RWPE2 (cell line): Measurements from ENCODE around the gene TBC1D5.

ENCODE experiments used
- ATAC-seq: fragments of 200-7000 bp; cut with Tn5 transposase; 3 replicates; pipeline ENCODE4 v1.9.1; 2021; ENCODE audit warnings: low read depth
- DNase-seq: peaks from one replicate; pipeline ENCODE4 v3.0.0-alpha.2; 2020; ENCODE audit warnings: low spot score
- H3K27ac ChIP-seq: fragments of 450-650 bp; 2 replicates; pipeline ENCODE4 v1.5.1; 2017; ENCODE audit warnings: mild to moderate bottlenecking; ENCODE audit not compliant: poor library complexity, severe bottlenecking
- H3K27me3 ChIP-seq: fragments of 250-450 bp; sonication (Bioruptor Pico); 2 replicates; pipeline ENCODE4 v1.5.1; 2021; ENCODE audit warnings: mild to moderate bottlenecking, moderate library complexity; ENCODE audit not compliant: insufficient read depth, poor library complexity, severe bottlenecking
- H3K36me3 ChIP-seq: fragments of 250-450 bp; sonication (Bioruptor Pico); 2 replicates; pipeline ENCODE4 v1.5.1; 2020; ENCODE audit warnings: low read depth, mild to moderate bottlenecking, moderate library complexity
- H3K4me1 ChIP-seq: fragments of 250-450 bp; sonication (Bioruptor Pico); 2 replicates; pipeline ENCODE4 v1.5.1; 2021; ENCODE audit warnings: mild to moderate bottlenecking, moderate library complexity; ENCODE audit not compliant: insufficient read depth, poor library complexity, severe bottlenecking
- H3K4me3 ChIP-seq: fragments of 250-450 bp; sonication (Bioruptor Pico); 2 replicates; pipeline ENCODE4 v1.5.1; 2021; ENCODE audit warnings: mild to moderate bottlenecking, moderate library complexity; ENCODE audit not compliant: severe bottlenecking
- H3K9me3 ChIP-seq: fragments of 250-450 bp; sonication (Bioruptor Pico); 2 replicates; pipeline ENCODE4 v1.5.1; 2021; ENCODE audit warnings: mild to moderate bottlenecking, moderate library complexity; ENCODE audit not compliant: severe bottlenecking
- CTCF ChIP-seq: fragments of 450-650 bp; IDR thresholded peaks from one replicate; pipeline ENCODE4 v1.5.1; 2017; ENCODE audit warnings: mild to moderate bottlenecking, moderate library complexity; ENCODE audit not compliant: poor library complexity, severe bottlenecking

The TBC1D5 gene

GRCh38 chr3:17367171-17367570, 375.3 kb downstream of the TBC1D5 start:
- ATAC-seq (no peak), DNase-seq (no peak)
- no peaks in the 10 kb centered on the region for H3K9me3 ChIP-seq
- H3K27me3 ChIP-seq = no peaks in the 10 kb centered on the region
- H3K27ac ChIP-seq = no peak overlapping the region
- H3K4me3 ChIP-seq = no peak overlapping the region
- H3K36me3 ChIP-seq = peaks cover 14% of the 10 kb centered on the region
- no peak for TF ChIP-seq CTCF
- H3K4me1 ChIP-seq = no peaks in the 10 kb centered on the region

- Histone ChIP-seq H3K4me3 (no peak overlapping the region), H3K36me3 (no peaks in the 10 kb centered on the region), H3K4me1 (no peaks in the 10 kb centered on the region), H3K27ac (no peak overlapping the region), H3K27me3 (no peaks in the 10 kb centered on the region), H3K9me3 (no peaks in the 10 kb centered on the region)
- no peak for TF ChIP-seq CTCF
- no peak for ATAC-seq
- no peak for DNase-seq
Measured at GRCh38 chr3:17360991-17361390, 381.4 kb downstream of the TBC1D5 start.

- Histone ChIP-seq H3K27ac (no peak overlapping the region), H3K27me3 (no peaks in the 10 kb centered on the region), H3K4me1 (no peaks in the 10 kb centered on the region), H3K36me3 (no peaks in the 10 kb centered on the region), H3K9me3 (no peaks in the 10 kb centered on the region), H3K4me3 (no peak overlapping the region)
- no peak for TF ChIP-seq CTCF
- no peak for DNase-seq
- no peak for ATAC-seq
Measured at GRCh38 chr3:17359911-17360310, 382.5 kb downstream of the TBC1D5 start.

- no peaks in the 10 kb centered on the region for H3K27me3 ChIP-seq
- no peak overlapping the region for H3K27ac ChIP-seq
- TF ChIP-seq CTCF = no peak
- ATAC-seq = no peak
- H3K9me3 ChIP-seq = no peaks in the 10 kb centered on the region
- H3K36me3 ChIP-seq = no peaks in the 10 kb centered on the region
- no peak overlapping the region for H3K4me3 ChIP-seq
- no peaks in the 10 kb centered on the region for H3K4me1 ChIP-seq
- DNase-seq = no peak
Measured at GRCh38 chr3:17357035-17357710, 385.3 kb downstream of the TBC1D5 start.

- no peak for TF ChIP-seq CTCF
- Histone ChIP-seq H3K9me3 (no peaks in the 10 kb centered on the region), H3K4me1 (no peaks in the 10 kb centered on the region), H3K27ac (no peak overlapping the region), H3K4me3 (no peak overlapping the region), H3K27me3 (no peaks in the 10 kb centered on the region), H3K36me3 (no peaks in the 10 kb centered on the region)
- ATAC-seq (no peak), DNase-seq (no peak)
Measured at GRCh38 chr3:17356585-17356984, 385.8 kb downstream of the TBC1D5 start.
